Fibroblast of mammary gland (primary cell): Measurements from ENCODE around the gene EFL1.

Source experiments
- DNase-seq: peaks from one replicate; pipeline ENCODE4 v3.0.0-alpha.2; 2010; ENCODE audit warnings: low read depth
- H3K4me3 ChIP-seq: 2 replicates; pipeline ENCODE4 v1.5.1; 2011; ENCODE audit warnings: low read depth, mild to moderate bottlenecking, low read length, moderate library complexity; ENCODE audit not compliant: control insufficient read depth
- CTCF ChIP-seq: conservative IDR thresholded peaks from 2 replicates; pipeline ENCODE4 v1.5.1; 2011; ENCODE audit warnings: low read depth, low read length, inconsistent platforms; ENCODE audit not compliant: control insufficient read depth, insufficient read depth

The EFL1 gene

GRCh38 chr15:82138306-82138705, 124.2 kb downstream of the EFL1 start:
- no peak for TF ChIP-seq CTCF
- DNase-seq, result no peak
- H3K4me3 ChIP-seq, result no peak overlapping the region

GRCh38 chr15:82137261-82137660, 125.3 kb downstream of the EFL1 start:
- no peak for DNase-seq
- no peak overlapping the region for H3K4me3 ChIP-seq
- TF ChIP-seq CTCF, result no peak

- H3K4me3 ChIP-seq, result no peak overlapping the region
- no peak for TF ChIP-seq CTCF
- no peak for DNase-seq
Observed at GRCh38 chr15:82136120-82136519, 126.4 kb downstream of the EFL1 start.

GRCh38 chr15:82135638-82136037, 126.9 kb downstream of the EFL1 start:
- TF ChIP-seq CTCF, result no peak
- DNase-seq, result peak; percentile 57
- H3K4me3 ChIP-seq, result no peak overlapping the region

- no peak overlapping the region for H3K4me3 ChIP-seq
- TF ChIP-seq CTCF, result no peak
- DNase-seq, result no peak
Observed at GRCh38 chr15:82134461-82134860, 128.1 kb downstream of the EFL1 start.

GRCh38 chr15:82133251-82133650, 129.3 kb downstream of the EFL1 start:
- no peak overlapping the region for H3K4me3 ChIP-seq
- DNase-seq, result no peak
- no peak for TF ChIP-seq CTCF

GRCh38 chr15:82132742-82133141, 129.8 kb downstream of the EFL1 start:
- no peak overlapping the region for H3K4me3 ChIP-seq
- peak; percentile 87 for DNase-seq
- TF ChIP-seq CTCF, result no peak
